ENCODE data around the gene SNRPB2.

Gene SNRPB2

GRCh38 chr20:16729565-16730460, at the start of gene SNRPB2:
SNRPB2 (plus strand) TSS chr20:16730026; CDS start chr20:16731703, 1,677 bp downstream.
- DNase-seq (ENCODE audit: low read depth in 2 of 2) = peak; percentile 82 to 86

- no peak for DNase-seq (ENCODE audit: low read depth in 2 of 2)
Measured at GRCh38 chr20:16684416-16684815, 45.4 kb upstream of the SNRPB2 start.

- DNase-seq (ENCODE audit: low read depth in 2 of 2) = no peak
Measured at GRCh38 chr20:16689906-16690305, 39.9 kb upstream of the SNRPB2 start.

GRCh38 chr20:16691381-16691780, 38.4 kb upstream of the SNRPB2 start:
- no peak for DNase-seq (ENCODE audit: low read depth in 2 of 2)

GRCh38 chr20:16692009-16692408, 37.8 kb upstream of the SNRPB2 start:
- no peak for DNase-seq (ENCODE audit: low read depth in 2 of 2)

- DNase-seq (ENCODE audit: low read depth in 2 of 2) = no peak
Measured at GRCh38 chr20:16692442-16692841, 37.4 kb upstream of the SNRPB2 start.

GRCh38 chr20:16693278-16693677, 36.5 kb upstream of the SNRPB2 start:
- no peak for DNase-seq (ENCODE audit: low read depth in 2 of 2)

GRCh38 chr20:16694161-16694560, 35.7 kb upstream of the SNRPB2 start:
- DNase-seq (ENCODE audit: low read depth in 2 of 2) = no peak

- no peak for DNase-seq (ENCODE audit: low read depth in 2 of 2)
Measured at GRCh38 chr20:16695628-16696027, 34.2 kb upstream of the SNRPB2 start.

GRCh38 chr20:16699293-16699692, 30.5 kb upstream of the SNRPB2 start:
- no peak for DNase-seq (ENCODE audit: low read depth in 2 of 2)

- DNase-seq (ENCODE audit: low read depth in 2 of 2) = no peak
Measured at GRCh38 chr20:16701296-16701695, 28.5 kb upstream of the SNRPB2 start.

GRCh38 chr20:16703570-16703969, 26.3 kb upstream of the SNRPB2 start:
- no peak for DNase-seq (ENCODE audit: low read depth in 2 of 2)

GRCh38 chr20:16707674-16708073, 22.2 kb upstream of the SNRPB2 start:
- DNase-seq (ENCODE audit: low read depth in 2 of 2) = no peak

GRCh38 chr20:16708602-16709001, 21.2 kb upstream of the SNRPB2 start:
- DNase-seq (ENCODE audit: low read depth in 2 of 2) = no peak

GRCh38 chr20:16709017-16709416, 20.8 kb upstream of the SNRPB2 start:
- no peak for DNase-seq (ENCODE audit: low read depth in 2 of 2)

- DNase-seq (ENCODE audit: low read depth in 2 of 2) = no peak
Measured at GRCh38 chr20:16710781-16711180, 19.0 kb upstream of the SNRPB2 start.

GRCh38 chr20:16711661-16712258, 18.1 kb upstream of the SNRPB2 start:
- DNase-seq (ENCODE audit: low read depth in 2 of 2) = no peak

GRCh38 chr20:16712511-16712947, 17.3 kb upstream of the SNRPB2 start:
- no peak for DNase-seq (ENCODE audit: low read depth in 2 of 2)

- DNase-seq (ENCODE audit: low read depth in 2 of 2) = no peak
Measured at GRCh38 chr20:16713066-16713465, 16.8 kb upstream of the SNRPB2 start.

GRCh38 chr20:16714242-16714641, 15.6 kb upstream of the SNRPB2 start:
- DNase-seq (ENCODE audit: low read depth in 2 of 2) = no peak

- no peak for DNase-seq (ENCODE audit: low read depth in 2 of 2)
Measured at GRCh38 chr20:16714751-16715150, 15.1 kb upstream of the SNRPB2 start.

GRCh38 chr20:16719421-16719820, 10.4 kb upstream of the SNRPB2 start:
- no peak for DNase-seq (ENCODE audit: low read depth in 2 of 2)

GRCh38 chr20:16729080-16729479, 746 bp upstream of the SNRPB2 start:
- DNase-seq (ENCODE audit: low read depth in 2 of 2) = no peak
